T-helper 2 cell treated with Interferon-gamma antibody and Interleukin-4, amounts not matched to agents 100 ng/mL and 5 ng/mL, for 36 hours (primary cell): ENCODE measurements around the gene MRPS9. TPM values are rescaled to one million over a fixed set of nuclear protein-coding genes. Genes with fewer than 3 reads are reported as not detected.

Source experiments
- intact Hi-C: fragments of 100-400 bp; cut with micrococcal nuclease; formaldehyde crosslinking; loops from one replicate; pipeline ENCODE4 v1.15.1; 2023
- total RNA-seq: library from RNA; stranded (reverse); gene quantifications from 2 replicates; pipeline ENCODE4 v1.2.3, GENCODE V29; 2022

The MRPS9 gene
- 24.1 and 25.0 TPM in 2 replicates for total RNA-seq

DNA sequence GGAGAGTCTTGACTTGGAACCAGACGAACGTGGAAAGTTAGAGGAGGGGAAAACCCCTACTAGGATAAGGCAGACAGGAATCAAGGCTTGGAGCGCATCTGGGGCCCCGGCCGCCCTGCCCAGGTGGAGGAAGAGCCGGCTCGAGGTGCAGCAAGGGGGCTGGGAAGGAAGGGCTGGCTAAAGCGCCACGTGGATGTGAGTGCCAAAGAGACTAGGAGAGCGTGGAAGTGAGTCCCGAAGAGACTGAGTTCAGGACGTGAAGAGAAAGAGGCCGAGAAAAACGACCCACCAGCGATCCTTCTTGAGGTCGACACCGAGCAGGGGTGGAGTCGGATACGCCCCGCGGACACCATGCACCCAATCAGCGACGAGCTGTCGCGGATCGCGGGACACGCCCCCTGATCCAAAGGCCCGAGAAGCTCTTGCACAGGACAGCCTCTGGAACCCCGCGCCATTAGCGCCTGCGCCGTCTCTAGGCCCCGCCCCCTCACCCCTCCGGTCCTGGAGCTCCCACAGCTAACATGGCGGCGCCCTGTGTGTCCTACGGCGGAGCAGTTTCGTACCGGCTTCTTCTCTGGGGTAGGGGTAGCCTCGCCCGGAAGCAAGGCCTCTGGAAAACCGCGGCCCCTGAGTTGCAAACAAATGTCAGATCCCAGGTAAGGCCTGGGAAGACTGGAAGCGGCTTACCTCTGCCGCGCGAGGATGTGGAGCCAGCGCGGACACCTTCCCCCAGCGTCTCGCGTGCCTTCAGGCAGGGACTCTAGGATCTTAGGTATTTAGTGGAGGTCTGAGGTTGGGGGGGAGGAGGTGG lies at the start of gene MRPS9:
Gene MRPS9, plus strand, starts transcription at position 498 of the 811 bp plus-strand sequence. Its CDS starts 24 bp downstream, at position 522.
- intact Hi-C loops = loop anchor here (2.0 to 5.0 kb wide), 3 partner anchors 35 to 1155 kb away; partner anchors contain the start of genes C2orf49 and UXS1

DNA sequence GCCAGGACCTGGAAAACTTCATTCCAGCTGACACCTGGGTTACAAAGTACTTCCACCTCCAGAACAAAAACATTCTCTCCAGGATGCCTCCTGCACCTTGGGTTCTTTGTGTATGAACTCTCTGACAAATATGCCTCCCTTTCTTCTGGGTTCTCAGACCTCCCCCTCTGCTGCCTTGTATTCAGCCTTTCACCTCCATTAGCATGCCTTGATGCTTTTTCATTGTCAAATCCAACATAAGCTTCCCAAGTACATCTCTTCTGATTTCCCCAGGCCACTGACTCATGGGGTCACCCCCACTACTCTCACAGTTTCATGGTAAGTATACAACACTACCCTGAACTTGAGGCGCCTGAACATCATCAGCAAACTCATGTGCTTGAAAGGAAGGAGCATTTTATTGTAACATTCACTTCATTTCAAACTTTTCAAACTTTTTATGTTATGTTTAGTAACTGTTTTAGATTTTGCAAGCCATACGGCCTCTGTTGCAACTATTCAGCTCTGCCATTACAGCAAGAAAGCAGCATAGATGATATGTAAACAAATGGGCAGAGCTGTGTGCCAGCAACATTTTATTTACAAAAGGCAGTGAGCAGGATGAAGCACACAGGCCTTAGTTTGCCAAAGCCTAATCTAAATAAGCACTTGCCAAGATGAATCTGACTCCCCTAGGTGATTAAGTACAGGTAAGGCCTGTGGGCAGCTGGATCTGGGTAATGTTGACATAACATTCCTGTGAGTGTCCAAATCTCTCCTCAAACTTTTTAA lies 32.5 kb upstream of the MRPS9 start:
- intact Hi-C loops = no loop called here

DNA sequence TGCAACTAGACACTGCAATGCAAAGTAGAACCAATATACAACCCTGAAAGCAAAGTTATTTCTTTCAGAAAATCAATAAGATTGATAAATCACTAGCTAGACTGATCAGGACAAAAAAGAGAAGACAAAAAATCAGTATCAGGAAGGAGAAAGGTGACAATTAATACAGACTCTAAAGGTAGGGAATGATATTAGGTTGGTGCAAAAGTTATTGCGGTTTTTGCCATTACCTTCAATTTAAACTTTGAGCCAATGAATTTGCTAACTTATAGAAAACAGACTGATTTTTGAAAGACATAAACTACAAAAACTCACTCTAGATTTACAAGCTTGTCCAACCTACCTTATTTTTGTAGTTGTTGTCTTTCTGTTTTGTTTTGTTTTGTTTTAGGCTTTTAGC lies 30.5 kb upstream of the MRPS9 start:
- intact Hi-C loops = no loop called here

GRCh38 chr2:105032476-105032875 lies 5.4 kb upstream of the MRPS9 start:
- intact Hi-C loops = no loop called here

DNA sequence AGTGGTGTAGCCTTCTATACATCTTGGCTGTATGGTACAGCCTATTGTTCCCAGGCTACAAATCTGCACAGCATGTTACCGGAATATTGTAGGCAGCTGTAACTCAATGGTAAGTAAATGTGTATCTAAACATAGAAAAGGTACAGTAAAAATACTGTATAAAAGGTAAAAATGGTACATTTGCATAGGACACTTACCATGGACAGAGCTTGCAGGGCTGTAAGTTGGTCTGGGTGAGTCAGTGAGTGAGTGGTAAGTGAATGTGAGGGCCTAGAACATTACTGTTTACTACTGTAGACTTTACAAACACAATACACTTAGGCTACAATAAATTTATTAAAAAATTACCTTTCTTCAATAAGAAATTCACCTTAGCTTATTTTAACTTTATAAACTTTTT lies 3.7 kb upstream of the MRPS9 start:
- intact Hi-C loops = no loop called here

DNA sequence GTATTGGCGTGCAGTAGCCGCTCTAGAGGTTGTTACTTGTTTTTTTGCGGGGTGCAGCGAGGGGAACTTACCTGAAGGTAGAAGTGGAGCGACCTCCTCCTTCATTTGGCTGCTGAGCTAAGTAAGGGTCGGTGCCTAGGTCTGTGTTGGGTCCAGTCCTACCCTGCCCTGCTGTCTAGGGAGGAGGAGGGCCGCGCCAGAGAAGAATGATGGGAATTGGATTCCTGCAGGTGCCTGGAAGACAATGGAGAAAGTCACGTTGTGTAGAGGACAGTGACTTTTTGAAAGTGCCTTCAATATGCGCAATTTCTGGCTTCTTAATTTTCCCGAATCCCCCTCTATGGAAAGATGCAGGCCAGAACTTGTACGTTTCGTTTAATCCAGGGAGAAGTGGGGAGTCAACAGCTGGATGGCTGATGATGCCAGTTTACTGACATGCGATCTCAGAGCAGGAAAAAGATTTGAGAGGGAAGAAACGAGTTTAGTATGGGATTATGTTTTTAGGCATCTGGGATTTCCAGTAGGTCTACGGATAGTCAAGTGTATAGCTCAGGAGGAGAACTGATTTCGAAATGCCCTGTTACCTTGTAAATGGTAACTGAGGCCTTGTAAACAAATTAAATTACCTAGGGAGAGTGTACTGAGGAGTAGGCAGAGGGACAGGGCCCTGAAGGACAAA lies 653 bp downstream of the MRPS9 start:
- intact Hi-C loops = loop anchor here (2.0 to 5.0 kb wide), 3 partner anchors 34 to 1154 kb away; partner anchors contain the start of genes C2orf49 and UXS1

DNA sequence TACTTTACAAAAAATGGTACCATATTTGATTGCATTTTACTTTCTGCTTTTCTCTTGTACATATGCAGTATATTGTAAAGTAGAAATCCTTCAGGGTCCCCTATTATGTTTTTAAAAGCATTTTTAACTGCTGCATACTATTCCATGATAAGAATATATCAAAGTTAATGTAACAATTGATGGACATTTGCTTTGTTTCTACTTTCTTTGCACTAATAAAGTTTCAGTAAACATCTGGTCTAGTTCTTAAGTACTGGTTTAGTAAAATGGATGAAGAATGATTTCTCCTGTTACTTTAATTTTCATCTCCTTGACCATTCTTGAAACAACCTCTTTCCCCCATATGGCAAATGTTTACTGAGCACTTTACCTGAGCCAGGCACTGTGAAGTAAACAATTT lies 1.7 kb downstream of the MRPS9 start:
- intact Hi-C loops = loop anchor here (2.0 to 5.0 kb wide), 3 partner anchors 33 to 1153 kb away; partner anchors contain the start of genes C2orf49 and UXS1

GRCh38 chr2:105042189-105042588 lies 4.3 kb downstream of the MRPS9 start:
- intact Hi-C loops = no loop called here

GRCh38 chr2:105052773-105053172 lies 14.9 kb downstream of the MRPS9 start:
- intact Hi-C loops = no loop called here

GRCh38 chr2:105055613-105056012 lies 17.7 kb downstream of the MRPS9 start:
- intact Hi-C loops = no loop called here

DNA sequence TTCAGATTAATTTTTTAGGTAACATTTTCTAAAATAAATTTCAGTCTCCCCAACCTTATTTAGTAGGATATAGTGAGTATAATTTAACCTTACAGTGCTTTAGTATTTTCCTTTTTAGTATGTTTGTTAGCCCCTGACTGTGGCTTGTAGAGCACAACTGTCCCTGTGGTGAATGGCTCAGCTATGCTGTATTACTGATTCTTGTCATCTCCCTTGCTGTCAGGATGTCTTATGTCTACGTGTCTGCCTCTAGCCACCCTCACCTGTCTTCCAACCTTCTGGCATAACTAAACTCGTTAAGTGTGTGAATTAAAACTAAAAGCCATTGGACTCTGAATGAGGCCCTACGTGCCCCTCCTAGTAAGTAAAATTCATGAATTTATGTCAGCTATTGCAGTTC lies 18.4 kb downstream of the MRPS9 start:
- intact Hi-C loops = no loop called here

GRCh38 chr2:105057005-105057404 lies 19.1 kb downstream of the MRPS9 start:
- intact Hi-C loops = no loop called here

- intact Hi-C loops = no loop called here
These were observed 23.7 kb downstream of the MRPS9 start for GRCh38 chr2:105061560-105061959.

DNA sequence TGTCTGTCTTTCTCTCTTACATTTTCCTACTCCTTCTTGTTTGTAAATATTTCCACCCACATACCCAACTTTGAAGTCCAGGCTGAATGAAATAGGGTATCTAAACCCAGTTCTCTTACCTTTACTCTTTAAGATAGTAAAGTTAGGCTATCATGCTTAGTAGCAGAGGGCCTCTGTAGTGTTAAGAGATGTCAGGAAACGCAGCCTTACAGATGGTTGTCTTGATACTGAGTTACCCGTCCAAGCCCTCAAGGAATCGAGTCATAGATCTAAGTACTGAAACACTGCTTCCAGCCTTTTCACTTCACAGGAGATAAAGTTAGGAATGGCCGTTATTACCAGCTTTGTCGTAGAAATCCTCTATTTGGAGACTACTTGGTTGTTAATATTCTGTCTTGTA lies 24.3 kb downstream of the MRPS9 start:
- intact Hi-C loops = no loop called here

DNA sequence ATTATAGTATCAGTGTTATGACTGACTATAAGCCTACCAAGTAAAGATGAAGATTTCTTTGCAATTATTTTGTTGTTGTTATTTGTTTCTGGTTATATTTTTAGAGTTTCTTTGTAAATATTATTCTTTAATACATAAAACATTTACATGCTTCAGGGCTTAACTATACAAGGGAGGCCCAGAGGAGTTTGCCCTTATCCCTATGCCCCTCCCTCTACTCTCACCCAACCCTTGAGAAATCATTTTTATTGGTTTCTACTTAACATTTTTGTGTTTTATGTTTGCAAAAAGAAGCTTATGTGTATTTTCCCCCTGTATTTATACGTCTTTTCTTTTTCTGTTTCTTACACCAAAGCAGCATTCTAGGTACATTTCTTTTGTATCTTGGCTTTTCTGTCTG lies 30.5 kb downstream of the MRPS9 start:
- intact Hi-C loops = no loop called here

GRCh38 chr2:105068875-105069274 lies 31.0 kb downstream of the MRPS9 start:
- intact Hi-C loops = no loop called here

DNA sequence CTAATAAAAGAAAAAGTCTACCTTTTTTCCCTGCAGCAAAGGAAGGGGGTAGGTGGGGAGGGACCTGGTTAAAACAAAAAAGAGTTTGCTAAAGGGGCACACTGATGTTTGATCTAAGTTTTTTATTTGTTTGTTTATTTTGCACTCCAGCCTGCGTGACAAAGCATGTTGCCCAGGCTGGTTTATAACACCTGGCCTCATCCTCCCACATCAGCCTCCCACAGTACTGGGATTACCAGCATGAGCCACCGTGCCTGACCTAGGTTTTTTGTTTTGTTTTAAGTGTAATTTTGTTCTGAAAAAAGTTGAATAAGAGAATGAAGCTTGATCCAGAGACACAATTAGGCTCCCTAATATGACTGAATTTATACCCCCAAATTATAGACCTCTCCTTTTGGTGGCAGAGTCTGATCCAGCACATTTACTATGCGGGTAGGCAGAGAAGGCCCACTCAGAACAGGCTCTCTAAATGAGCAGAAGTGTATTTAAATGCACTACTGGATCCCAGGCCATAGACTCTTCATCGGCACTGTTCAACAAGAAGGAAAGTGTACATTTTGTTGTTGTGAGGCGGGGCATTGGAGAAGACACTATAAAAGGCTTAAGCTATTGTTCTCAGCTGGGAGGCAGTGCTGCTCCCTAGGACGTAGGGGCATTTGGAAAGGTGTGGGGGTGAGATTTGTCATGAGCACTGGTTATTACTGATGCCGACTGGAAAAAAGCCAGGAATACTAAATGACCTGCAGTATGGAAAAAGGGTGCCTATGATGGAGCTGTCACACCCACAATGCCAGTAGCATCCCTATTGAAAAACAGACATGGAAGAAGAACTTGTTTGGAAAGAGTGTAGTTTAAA lies 32.4 kb downstream of the MRPS9 start:
- intact Hi-C loops = no loop called here

DNA sequence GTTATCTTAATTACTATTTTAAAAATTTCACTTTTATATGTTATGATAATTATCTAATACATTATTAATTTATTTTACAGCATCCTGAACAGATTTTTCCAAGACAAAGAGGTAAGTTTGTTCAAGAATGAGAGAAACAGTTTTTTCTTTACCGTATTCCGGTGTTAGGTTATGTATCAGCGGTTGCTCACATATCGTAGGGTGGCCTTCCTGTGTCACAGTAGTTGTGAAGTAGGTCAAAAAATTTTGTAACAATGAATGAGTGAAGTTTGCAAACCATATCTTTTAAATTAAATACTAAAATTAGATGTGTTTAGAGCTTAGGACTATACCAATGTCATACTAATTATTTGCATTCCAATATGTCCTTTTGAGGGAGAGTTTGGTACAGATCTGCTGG lies 33.5 kb downstream of the MRPS9 start:
- intact Hi-C loops = no loop called here

- intact Hi-C loops = loop anchor here (2.0 kb wide), 1 partner anchor 33 kb away; the partner anchor contains the start of gene MRPS9
These were observed 34.2 kb downstream of the MRPS9 start for GRCh38 chr2:105072039-105072438.

DNA sequence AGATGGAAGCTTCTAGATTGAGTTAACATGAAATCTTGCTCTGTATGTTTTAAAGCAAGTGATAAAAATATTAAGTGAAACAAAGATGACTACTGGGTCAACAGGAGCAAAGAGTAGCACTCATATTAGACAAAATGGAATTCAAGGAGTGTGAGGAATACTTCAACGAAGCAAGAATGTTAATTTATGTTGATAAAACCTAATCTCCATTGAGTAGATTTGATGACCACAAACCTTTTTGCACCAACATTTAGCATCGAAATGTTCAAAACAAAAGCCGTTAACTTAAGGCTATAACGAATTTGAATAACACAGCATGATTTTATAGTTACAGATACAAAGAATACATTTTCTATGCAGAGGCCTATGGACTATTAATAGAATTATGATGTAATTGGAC lies 35.7 kb downstream of the MRPS9 start:
- intact Hi-C loops = loop anchor here (2.0 kb wide), 1 partner anchor 35 kb away; the partner anchor contains the start of gene MRPS9

DNA sequence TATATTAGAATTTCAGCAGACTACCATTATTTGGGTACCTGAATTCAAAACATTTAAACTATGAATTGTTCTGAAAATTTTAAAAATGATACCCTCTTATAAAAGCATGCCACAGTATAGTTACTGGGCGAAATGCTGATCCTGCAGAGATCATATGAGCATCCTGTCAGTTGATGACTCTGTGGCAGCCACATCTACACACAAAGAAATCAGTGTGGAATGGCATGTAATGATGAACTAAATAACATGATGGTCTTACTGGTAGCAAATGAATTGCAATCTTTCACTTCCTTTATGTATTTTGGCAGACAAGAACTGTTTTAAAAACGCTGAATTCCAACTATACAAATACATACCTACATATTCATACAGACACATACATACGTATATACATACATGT lies 38.3 kb downstream of the MRPS9 start:
- intact Hi-C loops = no loop called here
